OCI-LY7 (cell line): ENCODE measurements around the gene ZSCAN10. TPM values are rescaled to one million over a fixed set of nuclear protein-coding genes. Genes with fewer than 3 reads are reported as not detected.

ENCODE experiments used
- BruUV-seq: library from RNA; stranded (reverse); fragments of 400-500 nt; replicated peaks from 2 replicates; lab custom pipeline; 2021; lab: Mats Ljungman, UMichigan
- CTCF ChIA-PET: fragments of 300-600 bp; sonication (Branson Sonifier 250); formaldehyde crosslinking; loops from one replicate; lab custom pipeline; 2022; ENCODE audit warnings: antibody characterized with exemption; ENCODE audit not compliant: unreplicated experiment; lab: Charles Lee
- POLR2A ChIA-PET: fragments of 300-600 bp; sonication (Branson Sonifier 250); formaldehyde crosslinking; loops from one replicate; lab custom pipeline; 2022; ENCODE audit warnings: antibody characterized with exemption; lab: Charles Lee
- DNase-seq: peaks from one replicate; pipeline ENCODE4 v3.0.0-alpha.2; 2015; ENCODE audit warnings: low spot score
- H2AFZ ChIP-seq: fragments of 200-600 bp; sonication (generic), shearing (Covaris generic); 2 replicates; pipeline ENCODE4 v1.6.1; 2014; ENCODE audit warnings: mild to moderate bottlenecking, antibody characterized with exemption, low read length, moderate library complexity
- H3K27ac ChIP-seq: fragments of 200-600 bp; sonication (generic); 2 replicates; pipeline ENCODE4 v1.5.1; 2014; ENCODE audit warnings: mixed run types, low read depth, mild to moderate bottlenecking, moderate library complexity, low read length, inconsistent platforms; ENCODE audit not compliant: poor library complexity, severe bottlenecking
- H3K36me3 ChIP-seq: fragments of 200-600 bp; sonication (generic); 2 replicates; pipeline ENCODE4 v1.6.1; 2014; ENCODE audit warnings: mild to moderate bottlenecking, antibody characterized with exemption, low read length, moderate library complexity, mixed read lengths; ENCODE audit not compliant: insufficient read depth
- H3K4me1 ChIP-seq: fragments of 200-600 bp; sonication (generic); 2 replicates; pipeline ENCODE4 v1.5.1; 2014; ENCODE audit warnings: mild to moderate bottlenecking, low read length; ENCODE audit not compliant: insufficient read depth, poor library complexity, severe bottlenecking
- H3K4me2 ChIP-seq: fragments of 200-600 bp; sonication (generic); 2 replicates; pipeline ENCODE4 v1.6.1; 2014; ENCODE audit warnings: mild to moderate bottlenecking, low read length
- H3K4me3 ChIP-seq: fragments of 200-600 bp; sonication (generic); 2 replicates; pipeline ENCODE4 v1.5.1; 2014; ENCODE audit warnings: mild to moderate bottlenecking, low read depth, low read length; ENCODE audit not compliant: poor library complexity, severe bottlenecking
- H3K79me2 ChIP-seq: fragments of 200-600 bp; sonication (generic); 2 replicates; pipeline ENCODE4 v1.6.1; 2016; ENCODE audit warnings: low read depth, mild to moderate bottlenecking, low read length, moderate library complexity, mixed read lengths; ENCODE audit not compliant: insufficient read depth
- H3K9me2 ChIP-seq: fragments of 200-600 bp; sonication (generic); 2 replicates; pipeline ENCODE4 v1.6.1; 2016; ENCODE audit warnings: mild to moderate bottlenecking, low read length, mixed read lengths; ENCODE audit not compliant: insufficient read depth
- H3K9me3 ChIP-seq: fragments of 200-600 bp; sonication (generic); 2 replicates; pipeline ENCODE4 v1.6.1; 2014; ENCODE audit warnings: mild to moderate bottlenecking, mixed run types, low read length, mixed read lengths
- H4K20me1 ChIP-seq: fragments of 200-600 bp; sonication (generic); 2 replicates; pipeline ENCODE4 v1.6.1; 2014; ENCODE audit warnings: mild to moderate bottlenecking, antibody characterized with exemption, low read length, moderate library complexity, mixed read lengths; ENCODE audit not compliant: insufficient read depth
- CTCF ChIP-seq: fragments of 200-600 bp; sonication (generic); conservative IDR thresholded peaks from 2 replicates; pipeline ENCODE4 v1.5.1; 2014; ENCODE audit warnings: mild to moderate bottlenecking, antibody characterized with exemption, low read length, moderate library complexity, mixed read lengths
- EZH2phosphoT487 ChIP-seq: fragments of 200-600 bp; sonication (generic); IDR thresholded peaks from 2 replicates; pipeline ENCODE4 v1.6.1; 2018; ENCODE audit warnings: low read depth, borderline replicate concordance, mild to moderate bottlenecking, mixed run types, antibody characterized with exemption, low read length, moderate library complexity, mixed read lengths
- intact Hi-C: fragments of 100-400 bp; cut with micrococcal nuclease; formaldehyde crosslinking; loops from one replicate; pipeline ENCODE4 v1.10.0; 2022; ENCODE audit not compliant: unreplicated experiment
- total RNA-seq, 2 experiments: library from RNA; depleted of rRNA in 1 of 2; stranded (reverse); fragments of >200 nt in 1 of 2; shearing (Covaris generic) in 1 of 2; gene quantifications; 2 replicates each; pipeline ENCODE4 v1.2.3, GENCODE V29; 2014 to 2022

Gene ZSCAN10
- total RNA-seq, 2 experiments from 2014 or later = 0.09 to 0.49 TPM

- no TSS peak for BruUV-seq
- Histone ChIP-seq H3K79me2 (peaks cover 19% of the 10 kb centered on the region), H3K9me3 (no peaks in the 10 kb centered on the region), H3K4me3 (no peak overlapping the region), H3K27ac (no peak overlapping the region), H3K4me2 (no peak overlapping the region), H4K20me1 (0 out of 2 replicates have a peak, but pooled peaks cover 3% of the 10 kb centered on the region), H3K36me3 (peaks cover 6% of the 10 kb centered on the region; the same call in 1 of the 2 replicates), H3K4me1 (peaks cover 7% of the 10 kb centered on the region), H2AFZ (no peak overlapping the region), H3K9me2 (no peaks in the 10 kb centered on the region)
- POLR2A ChIA-PET = interaction anchor here (0.6 kb wide), 1 partner anchor 71 kb away, joined by 3 read pairs; no protein-coding TSS in a partner anchor
- DNase-seq = no peak
- TF ChIP-seq CTCF (no peak), EZH2phosphoT487 (no peak)
- CTCF ChIA-PET = no interaction called here
- intact Hi-C loops = no loop called here
Observed at GRCh38 chr16:3138823-3139426, 39.8 kb upstream of the ZSCAN10 start.

DNA sequence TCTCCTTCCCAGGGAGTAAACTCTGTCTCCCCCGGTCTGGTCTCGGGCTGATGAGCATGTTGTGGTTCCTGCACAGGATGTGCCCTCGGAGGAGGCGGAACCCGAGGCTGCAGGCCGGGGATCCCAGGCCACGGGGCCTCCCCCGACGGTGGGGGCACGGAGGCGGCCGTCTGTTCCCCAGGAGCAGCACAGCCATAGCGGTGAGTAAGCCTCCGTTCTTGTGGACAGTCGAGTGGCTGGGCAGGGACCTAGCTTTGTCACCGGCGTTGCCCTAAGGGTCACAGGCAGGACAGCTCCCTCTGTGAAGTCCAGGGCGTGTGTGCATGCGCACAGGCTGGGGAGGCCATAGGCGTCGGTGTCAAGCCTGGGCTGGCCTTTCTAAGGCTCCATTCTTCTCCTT is 39.2 kb upstream of the ZSCAN10 start:
- peaks cover 6% of the 10 kb centered on the region; the same call in 1 of the 2 replicates for H3K36me3 ChIP-seq
- H3K4me1 ChIP-seq = peaks cover 7% of the 10 kb centered on the region
- BruUV-seq = no TSS peak
- DNase-seq = no peak
- H3K27ac ChIP-seq = no peak overlapping the region
- no peaks in the 10 kb centered on the region for H3K9me2 ChIP-seq
- H3K4me2 ChIP-seq = no peak overlapping the region
- CTCF ChIA-PET = no interaction called here
- no peaks in the 10 kb centered on the region for H3K9me3 ChIP-seq
- POLR2A ChIA-PET = no interaction called here
- H2AFZ ChIP-seq = no peak overlapping the region
- intact Hi-C loops = no loop called here
- 0 out of 2 replicates have a peak, but pooled peaks cover 5% of the 10 kb centered on the region for H4K20me1 ChIP-seq
- TF ChIP-seq CTCF = no peak
- no peak for TF ChIP-seq EZH2phosphoT487
- H3K4me3 ChIP-seq = no peak overlapping the region
- peaks cover 25% of the 10 kb centered on the region for H3K79me2 ChIP-seq

GRCh38 chr16:3137267-3137666 is 38.2 kb upstream of the ZSCAN10 start:
- H3K4me1 ChIP-seq = peaks cover 7% of the 10 kb centered on the region
- TF ChIP-seq CTCF (no peak), EZH2phosphoT487 (no peak)
- H3K27ac ChIP-seq = no peak overlapping the region
- no peaks in the 10 kb centered on the region for H3K9me2 ChIP-seq
- ChIA-PET CTCF (no interaction called here), POLR2A (no interaction called here)
- H3K9me3 ChIP-seq = no peaks in the 10 kb centered on the region
- H3K79me2 ChIP-seq = peaks cover 36% of the 10 kb centered on the region
- peaks cover 7% of the 10 kb centered on the region; the same call in 1 of the 2 replicates for H3K36me3 ChIP-seq
- no peak overlapping the region for H3K4me3 ChIP-seq
- 0 out of 2 replicates have a peak, but pooled peaks cover 9% of the 10 kb centered on the region for H4K20me1 ChIP-seq
- H2AFZ ChIP-seq = no peak overlapping the region
- no peak for DNase-seq
- intact Hi-C loops = no loop called here
- BruUV-seq = no TSS peak
- H3K4me2 ChIP-seq = no peak overlapping the region
